Karpas-422 (cell line): Measurements from ENCODE around the gene STUB1. TPM values are rescaled to one million over a fixed set of nuclear protein-coding genes. Genes with fewer than 3 reads are reported as not detected.

Experiments used
- DNase-seq: peaks from one replicate; pipeline ENCODE4 v3.0.0-alpha.2; 2015
- H2AFZ ChIP-seq: fragments of 200-600 bp; sonication (generic); 2 replicates; pipeline ENCODE4 v1.6.1; 2014; ENCODE audit warnings: antibody characterized with exemption, low read length, mixed read lengths
- H3K27ac ChIP-seq: fragments of 200-600 bp; sonication (generic); 2 replicates; pipeline ENCODE4 v1.5.1; 2014; ENCODE audit warnings: mild to moderate bottlenecking, low read length, moderate library complexity
- H3K27me3 ChIP-seq: fragments of 200-600 bp; sonication (generic); 2 replicates; pipeline ENCODE4 v1.6.1; 2014; ENCODE audit warnings: low read length, mixed read lengths
- H3K36me3 ChIP-seq: fragments of 200-600 bp; sonication (generic); 2 replicates; pipeline ENCODE4 v1.6.1; 2014; ENCODE audit warnings: low read length, mixed read lengths; ENCODE audit not compliant: insufficient read depth
- H3K4me1 ChIP-seq: fragments of 200-600 bp; sonication (generic); 2 replicates; pipeline ENCODE4 v1.6.1; 2014; ENCODE audit warnings: mild to moderate bottlenecking, low read length, mixed read lengths
- H3K4me2 ChIP-seq: fragments of 200-600 bp; sonication (generic); 2 replicates; pipeline ENCODE4 v1.6.1; 2014; ENCODE audit warnings: low read length, low read depth, mild to moderate bottlenecking; ENCODE audit not compliant: poor library complexity, severe bottlenecking
- H3K4me3 ChIP-seq: fragments of 200-600 bp; sonication (generic); 2 replicates; pipeline ENCODE4 v1.5.1; 2014; ENCODE audit warnings: mild to moderate bottlenecking, antibody characterized with exemption, low read length, mixed read lengths
- H3K79me2 ChIP-seq: fragments of 200-600 bp; sonication (generic); 2 replicates; pipeline ENCODE4 v1.6.1; 2014; ENCODE audit warnings: mild to moderate bottlenecking, low read length, mixed read lengths
- H3K9ac ChIP-seq: fragments of 200-600 bp; sonication (generic); 2 replicates; pipeline ENCODE4 v1.6.0; 2014; ENCODE audit warnings: low read length
- H3K9me2 ChIP-seq: fragments of 200-600 bp; sonication (generic), shearing (Covaris generic); replicated peaks from 2 replicates; pipeline ENCODE4 v1.6.0; 2014; ENCODE audit warnings: mild to moderate bottlenecking, low read length, moderate library complexity; ENCODE audit not compliant: insufficient read depth
- H3K9me3 ChIP-seq: fragments of 300-700, 200-600 bp; sonication (generic); 2 replicates; pipeline ENCODE4 v1.6.1; 2014; ENCODE audit warnings: low read length, mixed read lengths
- H4K20me1 ChIP-seq: fragments of 200-600 bp; sonication (generic); 2 replicates; pipeline ENCODE4 v1.6.1; 2014; ENCODE audit warnings: mild to moderate bottlenecking, antibody characterized with exemption, low read length, low read depth; ENCODE audit not compliant: insufficient read depth
- total RNA-seq: library from RNA; depleted of rRNA; stranded (reverse); fragments of >200 nt; shearing (Covaris generic); gene quantifications from 2 replicates; pipeline ENCODE4 v1.2.3, GENCODE V29; 2014; ENCODE audit warnings: low replicate concordance

The STUB1 gene
- total RNA-seq, 1 experiment from 2014 or later: 145 TPM

DNA sequence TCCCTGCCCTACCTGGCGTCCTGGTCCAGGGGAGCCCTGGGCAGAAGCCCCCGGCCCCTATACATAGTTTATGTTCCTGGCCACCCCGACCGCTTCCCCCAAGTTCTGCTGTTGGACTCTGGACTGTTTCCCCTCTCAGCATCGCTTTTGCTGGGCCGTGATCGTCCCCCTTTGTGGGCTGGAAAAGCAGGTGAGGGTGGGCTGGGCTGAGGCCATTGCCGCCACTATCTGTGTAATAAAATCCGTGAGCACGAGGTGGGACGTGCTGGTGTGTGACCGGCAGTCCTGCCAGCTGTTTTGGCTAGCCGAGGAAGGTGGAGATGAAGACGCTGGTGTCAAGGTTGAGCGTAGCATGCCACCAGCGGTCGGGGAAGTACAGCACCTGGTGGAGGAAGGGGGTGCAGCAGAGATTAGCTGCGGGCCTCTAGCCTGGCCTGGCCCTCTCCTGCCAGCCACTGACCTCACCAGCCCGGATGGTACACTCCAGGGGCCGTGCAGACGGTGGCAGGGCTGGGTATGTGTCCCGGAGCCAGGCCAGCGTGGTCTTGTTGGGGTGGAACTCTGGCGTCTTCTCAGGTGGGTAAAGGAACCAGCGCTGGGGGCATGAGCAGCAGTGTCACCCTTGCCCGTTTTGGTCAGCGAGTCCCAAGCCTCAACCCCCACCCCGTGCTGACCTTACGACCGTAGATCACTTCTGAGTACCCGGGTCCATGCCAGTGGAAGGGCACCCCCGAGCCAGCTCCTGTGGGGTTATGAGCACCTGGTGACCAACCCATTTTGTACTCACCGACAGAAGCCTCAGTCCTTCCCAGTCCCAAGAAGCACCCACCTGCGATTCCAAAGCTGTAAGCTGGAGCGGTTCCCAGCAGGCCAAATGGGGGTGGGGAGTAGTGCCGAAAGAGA lies 2.5 kb downstream of the STUB1 start:
- Histone ChIP-seq H3K9me3 (no peaks in the 10 kb centered on the region), H3K4me3 (peak overlapping the region; percentile 78), H3K27me3 (no peaks in the 10 kb centered on the region), H3K79me2 (peaks cover 27% of the 10 kb centered on the region), H2AFZ (no peak overlapping the region), H3K36me3 (0 out of 2 replicates have a peak, but pooled peaks cover 4% of the 10 kb centered on the region), H3K9me2 (no peaks in the 10 kb centered on the region), H3K27ac (no peak overlapping the region), H3K4me1 (peaks cover 30% of the 10 kb centered on the region), H3K4me2 (peak overlapping the region; percentile 75), H4K20me1 (peaks cover 13% of the 10 kb centered on the region), H3K9ac (peak overlapping the region; percentile 77)
- no peak for DNase-seq

DNA sequence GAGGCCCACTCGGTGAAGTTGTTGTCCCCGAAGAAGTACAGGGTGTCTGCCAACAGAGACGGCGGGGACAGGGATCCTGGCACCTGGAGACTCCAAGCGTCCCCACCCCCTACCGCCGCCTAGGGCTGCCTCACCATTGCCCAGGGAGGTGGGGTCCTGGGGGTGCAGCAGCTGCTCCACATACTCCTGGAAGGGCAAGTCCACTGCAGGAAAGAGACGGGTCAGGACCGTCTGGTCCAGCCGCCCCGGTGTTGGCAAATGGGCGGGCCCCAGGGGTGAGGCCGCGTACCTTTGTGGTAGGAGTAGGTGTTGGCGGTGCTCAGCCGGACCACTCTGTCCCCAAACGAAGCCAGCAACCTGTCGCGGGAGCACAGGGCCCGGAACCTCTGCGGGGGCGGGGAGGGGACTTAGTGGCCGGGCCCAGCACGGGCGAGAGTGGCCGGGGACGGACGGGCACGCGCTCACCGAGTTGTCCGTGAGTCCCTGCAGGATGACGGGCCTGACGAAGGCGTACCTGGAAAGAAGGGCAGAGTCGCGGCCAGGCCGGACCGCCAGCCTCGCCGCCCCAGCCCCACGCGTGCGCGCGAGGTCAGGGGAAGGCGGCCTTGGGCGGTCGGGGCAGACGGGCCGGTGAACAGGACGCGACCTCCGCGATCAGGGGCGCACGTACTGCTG lies 3.3 kb downstream of the STUB1 start:
- H3K4me3 ChIP-seq: peak overlapping the region; percentile 78
- H3K4me1 ChIP-seq: peaks cover 30% of the 10 kb centered on the region
- H3K9me2 ChIP-seq: no peaks in the 10 kb centered on the region
- H2AFZ ChIP-seq: no peak overlapping the region
- DNase-seq: peak; percentile 63
- H3K79me2 ChIP-seq: peaks cover 27% of the 10 kb centered on the region
- no peaks in the 10 kb centered on the region for H3K9me3 ChIP-seq
- H4K20me1 ChIP-seq: peaks cover 13% of the 10 kb centered on the region
- 0 out of 2 replicates have a peak, but pooled peaks cover 4% of the 10 kb centered on the region for H3K36me3 ChIP-seq
- no peaks in the 10 kb centered on the region for H3K27me3 ChIP-seq
- H3K27ac ChIP-seq: no peak overlapping the region
- H3K4me2 ChIP-seq: peak overlapping the region; percentile 75
- H3K9ac ChIP-seq: peak overlapping the region; percentile 77

- Histone ChIP-seq H3K27me3 (no peaks in the 10 kb centered on the region), H3K27ac (no peak within 1 kb of the TSS), H3K36me3 (0 out of 2 replicates have a peak, but pooled peaks cover 4% of the 10 kb centered on the region), H3K9ac (peak within 1 kb of the TSS; percentile 77), H3K9me3 (no peaks in the 10 kb centered on the region), H4K20me1 (peaks cover 13% of the 10 kb centered on the region), H2AFZ (no peak within 1 kb of the TSS), H3K4me2 (peak within 1 kb of the TSS; percentile 75), H3K79me2 (peaks cover 27% of the 10 kb centered on the region), H3K4me1 (peaks cover 37% of the 10 kb centered on the region), H3K9me2 (no peaks in the 10 kb centered on the region), H3K4me3 (peak within 1 kb of the TSS; percentile 78)
- peak; percentile 96 for DNase-seq
These were observed 4.0 kb downstream of the STUB1 start, which contains the start of gene JMJD8 for GRCh38 chr16:684071-684794. Gene JMJD8 (minus strand): TSS chr16:684334. CDS start chr16:684319, 15 bp downstream.

DNA sequence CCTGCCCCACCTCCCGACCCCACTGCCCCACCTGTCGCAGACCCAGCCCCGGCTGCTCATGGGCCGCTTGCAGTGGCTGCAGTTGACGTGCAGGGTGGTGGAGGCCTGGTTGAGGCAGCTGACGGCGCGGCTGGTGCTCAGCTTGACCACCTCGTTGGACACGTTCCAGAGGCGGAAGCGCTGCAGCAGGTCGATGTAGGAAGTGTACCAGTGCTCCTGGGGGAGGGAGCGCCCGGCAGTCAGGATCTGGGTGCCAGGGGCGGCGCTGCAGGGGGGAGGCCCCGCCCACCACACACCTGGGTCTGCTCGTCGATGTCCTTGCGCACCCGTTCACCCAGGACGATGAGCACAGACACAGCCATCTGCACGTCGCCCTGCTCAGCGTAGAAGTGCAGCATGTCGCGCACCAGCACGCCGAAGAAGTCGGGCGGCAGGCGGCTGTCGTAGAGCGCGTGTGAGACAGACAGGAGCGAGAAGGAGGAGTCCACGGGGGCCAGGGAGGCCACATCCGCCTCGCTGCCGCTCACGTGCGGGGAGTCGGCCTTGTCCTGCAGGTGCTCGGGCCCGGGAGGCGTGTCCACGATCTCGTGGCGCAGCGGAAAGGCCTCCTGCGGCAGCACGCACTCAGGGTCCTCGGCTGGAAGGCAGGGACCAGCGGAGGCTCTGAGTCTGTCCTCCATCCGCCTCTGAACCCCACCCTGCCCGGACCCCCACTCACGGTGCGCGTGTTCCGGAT lies 4.9 kb downstream of the STUB1 start:
- Histone ChIP-seq H3K27ac (no peak overlapping the region), H3K4me2 (no peak overlapping the region), H2AFZ (no peak overlapping the region), H4K20me1 (peaks cover 13% of the 10 kb centered on the region), H3K9ac (no peak overlapping the region), H3K27me3 (no peaks in the 10 kb centered on the region), H3K9me3 (no peaks in the 10 kb centered on the region), H3K9me2 (no peaks in the 10 kb centered on the region), H3K4me3 (no peak overlapping the region), H3K79me2 (peaks cover 34% of the 10 kb centered on the region), H3K36me3 (0 out of 2 replicates have a peak, but pooled peaks cover 4% of the 10 kb centered on the region), H3K4me1 (peaks cover 36% of the 10 kb centered on the region)
- no peak for DNase-seq

DNA sequence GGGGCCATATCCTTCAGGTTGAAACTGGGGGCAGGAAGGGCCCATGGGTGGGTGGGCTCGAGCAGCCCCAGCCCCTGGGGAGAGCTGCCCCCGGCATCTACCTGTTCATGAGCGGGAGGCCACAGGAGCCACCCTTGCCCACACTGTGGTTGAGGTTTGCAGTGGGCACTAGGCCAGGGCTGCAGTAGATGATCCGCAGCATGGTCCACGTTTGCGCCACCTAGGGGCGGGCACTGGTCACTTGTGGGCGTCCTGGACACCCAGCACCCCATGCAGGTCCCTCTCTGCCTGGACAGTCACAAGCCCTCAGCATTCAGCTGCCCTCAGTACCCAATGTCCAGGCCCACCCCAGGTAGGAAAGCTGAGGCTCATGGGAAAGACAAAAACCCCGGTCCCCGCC lies 5.8 kb downstream of the STUB1 start:
- Histone ChIP-seq H3K9me2 (no peaks in the 10 kb centered on the region; the same call in 1 of the 2 replicates), H3K9ac (no peak overlapping the region), H3K79me2 (peaks cover 30% of the 10 kb centered on the region), H3K27me3 (no peaks in the 10 kb centered on the region), H3K36me3 (0 out of 2 replicates have a peak, but pooled peaks cover 4% of the 10 kb centered on the region), H4K20me1 (peaks cover 9% of the 10 kb centered on the region), H2AFZ (no peak overlapping the region), H3K4me1 (peaks cover 36% of the 10 kb centered on the region), H3K27ac (no peak overlapping the region), H3K9me3 (no peaks in the 10 kb centered on the region), H3K4me2 (no peak overlapping the region), H3K4me3 (no peak overlapping the region)
- DNase-seq: no peak

GRCh38 chr16:686459-687260 lies 6.5 kb downstream of the STUB1 start:
- Histone ChIP-seq H3K27me3 (no peaks in the 10 kb centered on the region), H3K9ac (no peak overlapping the region), H3K9me3 (no peaks in the 10 kb centered on the region)

DNA sequence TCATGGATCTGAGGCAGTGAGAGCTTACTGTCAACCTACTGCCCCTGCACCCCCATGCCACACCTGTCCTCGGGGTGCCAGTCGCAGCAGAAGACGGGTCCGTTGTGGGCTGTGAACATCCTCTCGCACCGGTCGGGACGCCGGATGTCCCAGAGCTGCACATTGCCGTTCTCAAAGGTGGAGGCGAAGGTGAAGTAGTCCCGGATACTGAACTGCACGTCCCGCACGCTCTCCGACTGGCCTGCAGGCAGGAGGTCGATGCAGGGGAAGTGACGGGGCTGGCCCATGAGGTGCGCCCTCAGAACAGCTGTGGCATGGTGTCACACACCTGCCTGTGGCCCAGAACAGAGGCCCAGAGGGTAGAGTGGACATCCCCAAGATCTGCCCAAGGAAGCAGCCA lies 7.3 kb downstream of the STUB1 start:
- no peak overlapping the region for H2AFZ ChIP-seq
- no peaks in the 10 kb centered on the region for H3K36me3 ChIP-seq
- H3K9me3 ChIP-seq: no peaks in the 10 kb centered on the region
- peaks cover 21% of the 10 kb centered on the region for H3K4me1 ChIP-seq
- no peak for DNase-seq
- peaks cover 15% of the 10 kb centered on the region for H3K79me2 ChIP-seq
- no peaks in the 10 kb centered on the region for H4K20me1 ChIP-seq
- H3K4me3 ChIP-seq: no peak overlapping the region
- H3K27ac ChIP-seq: no peak overlapping the region
- H3K9me2 ChIP-seq: no peaks in the 10 kb centered on the region; the same call in 1 of the 2 replicates
- no peaks in the 10 kb centered on the region for H3K27me3 ChIP-seq
- H3K9ac ChIP-seq: no peak overlapping the region
- no peak overlapping the region for H3K4me2 ChIP-seq

More at GRCh38 chr16:686459-687260, 6.5 kb downstream of the STUB1 start:
- Histone ChIP-seq H3K4me1 (peaks cover 29% of the 10 kb centered on the region), H3K36me3 (0 out of 2 replicates have a peak, but pooled peaks cover 4% of the 10 kb centered on the region), H3K79me2 (peaks cover 23% of the 10 kb centered on the region), H3K27ac (no peak overlapping the region), H2AFZ (no peak overlapping the region), H3K9me2 (no peaks in the 10 kb centered on the region; the same call in 1 of the 2 replicates), H3K4me2 (no peak overlapping the region), H4K20me1 (peaks cover 2% of the 10 kb centered on the region), H3K4me3 (no peak overlapping the region)
- DNase-seq: no peak
